HG03060 (cell line): ENCODE results near the gene CHD8.
A peak's percentile ranks its signal among the peaks of the same experiment; 100 is the strongest.

Experiments
- ATAC-seq: cut with Tn5 transposase; IDR thresholded peaks from one replicate; pipeline ENCODE4 v1.9.1; 2021; ENCODE audit warnings: low read depth, moderate number of reproducible peaks; ENCODE audit not compliant: unreplicated experiment

Gene CHD8

GRCh38 chr14:21437063-21437901 is 18.6 kb downstream of the CHD8 start:
- ATAC-seq, result peak; percentile 87

- no peak for ATAC-seq
Observed at GRCh38 chr14:21436567-21437062, 19.3 kb downstream of the CHD8 start.

GRCh38 chr14:21431126-21431525 is 24.8 kb downstream of the CHD8 start:
- ATAC-seq, result no peak

- no peak for ATAC-seq
Observed at GRCh38 chr14:21428930-21429329, 27.0 kb downstream of the CHD8 start.

- ATAC-seq, result no peak
Observed at GRCh38 chr14:21426692-21427091, 29.2 kb downstream of the CHD8 start.

GRCh38 chr14:21419528-21419927 is 36.4 kb downstream of the CHD8 start:
- no peak for ATAC-seq

GRCh38 chr14:21415329-21415728 is 40.6 kb downstream of the CHD8 start:
- ATAC-seq, result no peak

GRCh38 chr14:21414137-21414631 is 41.7 kb downstream of the CHD8 start:
- ATAC-seq, result no peak

- ATAC-seq, result no peak
Observed at GRCh38 chr14:21408147-21408546, 47.8 kb downstream of the CHD8 start.

GRCh38 chr14:21406213-21406612 is 49.7 kb downstream of the CHD8 start:
- ATAC-seq, result no peak

- ATAC-seq, result no peak
Observed at GRCh38 chr14:21405097-21405496, 50.8 kb downstream of the CHD8 start.

GRCh38 chr14:21399311-21399870 is 56.5 kb downstream of the CHD8 start:
- ATAC-seq, result no peak

GRCh38 chr14:21398901-21399300 is 57.0 kb downstream of the CHD8 start:
- ATAC-seq, result no peak

GRCh38 chr14:21395450-21395849 is 60.5 kb downstream of the CHD8 start:
- no peak for ATAC-seq

GRCh38 chr14:21385188-21385904 is 70.6 kb downstream of the CHD8 start:
- ATAC-seq, result no peak

GRCh38 chr14:21384494-21384851 is 71.5 kb downstream of the CHD8 start:
- ATAC-seq, result no peak

- peak; percentile 80 for ATAC-seq
Observed at GRCh38 chr14:21383848-21384493, 72.0 kb downstream of the CHD8 start, which contains the start of gene SUPT16H. Gene SUPT16H (minus strand): TSS chr14:21384019. CDS start chr14:21383927, 92 bp downstream.

GRCh38 chr14:21382886-21383847 is 72.8 kb downstream of the CHD8 start:
- no peak for ATAC-seq

- no peak for ATAC-seq
Observed at GRCh38 chr14:21382095-21382494, 73.8 kb downstream of the CHD8 start.
